Measurements from ENCODE around the gene GOLGA1.

DNA sequence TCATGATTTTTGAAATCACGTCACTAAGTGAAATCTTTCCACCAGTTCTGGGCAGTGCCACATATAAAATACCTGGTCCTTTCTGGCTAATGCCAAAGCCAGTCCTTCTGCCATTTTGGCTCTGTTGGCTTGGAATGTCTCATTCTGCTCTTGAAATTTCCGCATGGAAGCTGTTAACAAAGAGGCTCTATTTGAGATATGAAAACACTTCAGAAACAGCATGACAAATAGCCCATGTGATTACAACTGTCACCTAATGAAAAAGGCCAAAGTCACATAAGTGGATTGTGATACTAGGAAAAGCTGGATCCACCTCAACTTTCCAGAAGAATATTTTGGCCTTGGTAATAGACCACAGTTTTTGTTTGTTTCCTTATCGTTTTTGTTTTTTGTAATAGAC is 12.8 kb downstream of the GOLGA1 start:
- TF ChIP-seq TAF1 (IDR thresholded peaks at IDR 0.05; ENCODE audit: borderline replicate concordance, low read depth, low read length) (no peak), MXI1 (IDR thresholded peaks at IDR 0.05; ENCODE audit: low read depth, low read length) (no peak), POLR2A (IDR thresholded peaks at IDR 0.05; ENCODE audit: low read depth, low read length) (no peak), CEBPB (IDR thresholded peaks at IDR 0.05; ENCODE audit: borderline replicate concordance in 1 of 2, low read depth in 2 of 2, low read length in 2 of 2) (no peak), HCFC1 (IDR thresholded peaks at IDR 0.05; ENCODE audit: low read length) (no peak), RBBP5 (conservative IDR thresholded peaks at IDR 0.05) (no peak), CBFB (IDR thresholded peaks at IDR 0.05; ENCODE audit: low read depth) (no peak)
- TF ChIP-seq, protein P1, sequence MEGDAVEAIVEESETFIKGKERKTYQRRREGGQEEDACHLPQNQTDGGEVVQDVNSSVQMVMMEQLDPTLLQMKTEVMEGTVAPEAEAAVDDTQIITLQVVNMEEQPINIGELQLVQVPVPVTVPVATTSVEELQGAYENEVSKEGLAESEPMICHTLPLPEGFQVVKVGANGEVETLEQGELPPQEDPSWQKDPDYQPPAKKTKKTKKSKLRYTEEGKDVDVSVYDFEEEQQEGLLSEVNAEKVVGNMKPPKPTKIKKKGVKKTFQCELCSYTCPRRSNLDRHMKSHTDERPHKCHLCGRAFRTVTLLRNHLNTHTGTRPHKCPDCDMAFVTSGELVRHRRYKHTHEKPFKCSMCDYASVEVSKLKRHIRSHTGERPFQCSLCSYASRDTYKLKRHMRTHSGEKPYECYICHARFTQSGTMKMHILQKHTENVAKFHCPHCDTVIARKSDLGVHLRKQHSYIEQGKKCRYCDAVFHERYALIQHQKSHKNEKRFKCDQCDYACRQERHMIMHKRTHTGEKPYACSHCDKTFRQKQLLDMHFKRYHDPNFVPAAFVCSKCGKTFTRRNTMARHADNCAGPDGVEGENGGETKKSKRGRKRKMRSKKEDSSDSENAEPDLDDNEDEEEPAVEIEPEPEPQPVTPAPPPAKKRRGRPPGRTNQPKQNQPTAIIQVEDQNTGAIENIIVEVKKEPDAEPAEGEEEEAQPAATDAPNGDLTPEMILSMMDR (IDR thresholded peaks at IDR 0.05 in 2 of 3, conservative IDR thresholded peaks at IDR 0.05 in 1 of 3; ENCODE audit: control insufficient read depth in 2 of 3, extremely low read depth in 1 of 3, insufficient read depth in 1 of 3, low read depth in 3 of 3, low read length in 3 of 3), result no peak
- TF ChIP-seq, protein P2, sequence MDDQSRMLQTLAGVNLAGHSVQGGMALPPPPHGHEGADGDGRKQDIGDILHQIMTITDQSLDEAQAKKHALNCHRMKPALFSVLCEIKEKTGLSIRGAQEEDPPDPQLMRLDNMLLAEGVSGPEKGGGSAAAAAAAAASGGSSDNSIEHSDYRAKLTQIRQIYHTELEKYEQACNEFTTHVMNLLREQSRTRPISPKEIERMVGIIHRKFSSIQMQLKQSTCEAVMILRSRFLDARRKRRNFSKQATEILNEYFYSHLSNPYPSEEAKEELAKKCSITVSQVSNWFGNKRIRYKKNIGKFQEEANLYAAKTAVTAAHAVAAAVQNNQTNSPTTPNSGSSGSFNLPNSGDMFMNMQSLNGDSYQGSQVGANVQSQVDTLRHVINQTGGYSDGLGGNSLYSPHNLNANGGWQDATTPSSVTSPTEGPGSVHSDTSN (IDR thresholded peaks at IDR 0.05; ENCODE audit: insufficient replicate concordance, low read depth, low read length), result no peak
